Progenitor cell of endocrine pancreas (in vitro differentiated cells): Measurements from ENCODE around the gene GUCY2D. TPM values are rescaled to one million over a fixed set of nuclear protein-coding genes. Genes with fewer than 3 reads are reported as not detected.
A peak's percentile ranks its signal among the peaks of the same experiment; 100 is the strongest.

Experiments used
- DNase-seq: peaks from one replicate; pipeline ENCODE4 v3.0.0; 2021; ENCODE audit warnings: low spot score; ENCODE audit not compliant: unreplicated experiment
- H3K27ac Mint-ChIP-seq: 2 replicates; pipeline ENCODE4 v1.8.0; 2021; ENCODE audit warnings: mild to moderate bottlenecking, moderate library complexity, mixed read lengths
- H3K27me3 Mint-ChIP-seq: 2 replicates; pipeline ENCODE4 v1.8.0; 2021; ENCODE audit warnings: mixed read lengths
- H3K36me3 Mint-ChIP-seq: 2 replicates; pipeline ENCODE4 v1.8.0; 2022; ENCODE audit warnings: mixed read lengths; ENCODE audit not compliant: insufficient read depth
- H3K4me1 Mint-ChIP-seq: 2 replicates; pipeline ENCODE4 v1.8.0; 2021; ENCODE audit warnings: low read depth, mixed read lengths
- H3K4me3 Mint-ChIP-seq: 2 replicates; pipeline ENCODE4 v1.8.0; 2021; ENCODE audit warnings: low read depth, mild to moderate bottlenecking, moderate library complexity, mixed read lengths
- H3K9me3 Mint-ChIP-seq: 2 replicates; pipeline ENCODE4 v1.8.0; 2021; ENCODE audit warnings: low read depth, mixed read lengths
- CTCF ChIP-seq: fragments of 200-600 bp; sonication (generic); IDR thresholded peaks from one replicate; pipeline ENCODE4 v1.5.0; 2021; ENCODE audit warnings: antibody characterized with exemption, mild to moderate bottlenecking; ENCODE audit not compliant: unreplicated experiment
- total RNA-seq: library from RNA; stranded (reverse); gene quantifications from 2 replicates; pipeline ENCODE4 v1.2.1, GENCODE V29; 2021

The GUCY2D gene
- total RNA-seq, 1 donor from 2014 or later, result not detected

GRCh38 chr17:8038954-8039610 lies 36.7 kb downstream of the GUCY2D start, which contains the start of gene ALOX15B:
Gene ALOX15B, plus strand, starts transcription at chr17:8039059. Its CDS starts 97 bp downstream, at chr17:8039156.
- TF ChIP-seq CTCF, result no peak
- no peak within 1 kb of the TSS for H3K4me3 Mint-ChIP-seq
- no peak for DNase-seq
- H3K27me3 Mint-ChIP-seq, result peaks cover 73% of the 10 kb centered on the region
- H3K27ac Mint-ChIP-seq, result peak within 1 kb of the TSS; percentile 11
- no peaks in the 10 kb centered on the region for H3K4me1 Mint-ChIP-seq
- H3K9me3 Mint-ChIP-seq, result no peaks in the 10 kb centered on the region
- H3K36me3 Mint-ChIP-seq, result no peaks in the 10 kb centered on the region

GRCh38 chr17:8039611-8040168 lies 37.3 kb downstream of the GUCY2D start:
- Mint-ChIP-seq H3K4me1 (no peaks in the 10 kb centered on the region), H3K36me3 (no peaks in the 10 kb centered on the region), H3K4me3 (no peak overlapping the region), H3K27me3 (peaks cover 73% of the 10 kb centered on the region), H3K27ac (no peak overlapping the region), H3K9me3 (no peaks in the 10 kb centered on the region)
- DNase-seq, result no peak
- TF ChIP-seq CTCF, result no peak

GRCh38 chr17:8041249-8041928 lies 39.0 kb downstream of the GUCY2D start:
- no peak overlapping the region for H3K4me3 Mint-ChIP-seq
- peak; percentile 62 for TF ChIP-seq CTCF
- DNase-seq, result no peak
- H3K36me3 Mint-ChIP-seq, result no peaks in the 10 kb centered on the region
- no peaks in the 10 kb centered on the region for H3K9me3 Mint-ChIP-seq
- peaks cover 77% of the 10 kb centered on the region for H3K27me3 Mint-ChIP-seq
- H3K27ac Mint-ChIP-seq, result no peak overlapping the region
- H3K4me1 Mint-ChIP-seq, result no peaks in the 10 kb centered on the region

- TF ChIP-seq CTCF, result no peak
- Mint-ChIP-seq H3K27ac (no peak overlapping the region), H3K27me3 (peaks cover 83% of the 10 kb centered on the region), H3K4me1 (no peaks in the 10 kb centered on the region), H3K36me3 (no peaks in the 10 kb centered on the region), H3K9me3 (no peaks in the 10 kb centered on the region), H3K4me3 (no peak overlapping the region)
- DNase-seq, result no peak
Measured at GRCh38 chr17:8041979-8042378, 39.6 kb downstream of the GUCY2D start.
